Keratinocyte (primary cell): Measurements from ENCODE around the gene TECR. TPM values are rescaled to one million over a fixed set of nuclear protein-coding genes. Genes with fewer than 3 reads are reported as not detected.
"Not testable (repeated sequence)": the region's sequence is repeated elsewhere in the genome, so short reads cannot be mapped to it uniquely, and the experiment has no call there.

Experiments
- DNase-seq: peaks from one replicate; pipeline ENCODE4 v3.0.0-alpha.2; 2011; ENCODE audit warnings: low read depth, missing footprints, low spot score
- FAIRE-seq: peaks from 2 replicates; lab custom pipeline; 2011; peaks lifted over from hg19 to GRCh38; lab: Jason Lieb, UNC
- H2AFZ ChIP-seq: 2 replicates; pipeline ENCODE4 v1.6.0; 2012; ENCODE audit warnings: low read length, control low read depth, inconsistent platforms; ENCODE audit not compliant: control insufficient read depth
- H3K27ac ChIP-seq: 2 replicates; pipeline ENCODE4 v1.5.1; 2011; ENCODE audit warnings: low read length; ENCODE audit not compliant: control insufficient read depth, insufficient read depth
- H3K27me3 ChIP-seq: 3 replicates; pipeline ENCODE4 v1.6.0; 2011; ENCODE audit warnings: low read length; ENCODE audit not compliant: control insufficient read depth, insufficient read depth; ENCODE audit errors: extremely low read depth
- H3K36me3 ChIP-seq, 2 experiments: 2 replicates in 1 of 2; 3 replicates in 1 of 2; pipeline ENCODE4 v1.5.1; 2011; ENCODE audit warnings: low read length in 2 of 2, mild to moderate bottlenecking in 1 of 2; ENCODE audit not compliant: control insufficient read depth in 2 of 2, insufficient read depth in 2 of 2; ENCODE audit errors: extremely low read depth in 1 of 2
- H3K4me1 ChIP-seq: 3 replicates; pipeline ENCODE4 v1.5.1; 2011; ENCODE audit warnings: low read length; ENCODE audit not compliant: control insufficient read depth, insufficient read depth; ENCODE audit errors: extremely low read depth
- H3K4me2 ChIP-seq: 3 replicates; pipeline ENCODE4 v1.6.0; 2011; ENCODE audit warnings: low read depth, low read length; ENCODE audit not compliant: control insufficient read depth, insufficient read depth; ENCODE audit errors: extremely low read depth
- H3K4me3 ChIP-seq, 3 experiments: fragments of 200-600 bp in 1 of 3; sonication (generic) in 1 of 3; 2 replicates in 2 of 3; 3 replicates in 1 of 3; pipeline ENCODE4 v1.5.1; 2011 to 2016; ENCODE audit warnings: low read length in 3 of 3, mild to moderate bottlenecking in 3 of 3, control low read depth in 2 of 3, inconsistent platforms in 1 of 3, low read depth in 1 of 3, mixed read lengths in 1 of 3, mixed run types in 1 of 3, moderate library complexity in 1 of 3; ENCODE audit not compliant: control insufficient read depth in 2 of 3, insufficient read depth in 2 of 3; ENCODE audit errors: extremely low read depth in 1 of 3
- H3K79me2 ChIP-seq: 2 replicates; pipeline ENCODE4 v1.6.0; 2012; ENCODE audit warnings: low read length; ENCODE audit not compliant: control insufficient read depth, insufficient read depth
- H3K9ac ChIP-seq: 3 replicates; pipeline ENCODE4 v1.6.0; 2011; ENCODE audit warnings: low read length; ENCODE audit not compliant: control insufficient read depth, insufficient read depth; ENCODE audit errors: extremely low read depth
- H3K9me1 ChIP-seq: 3 replicates; pipeline ENCODE4 v1.6.0; 2011; ENCODE audit warnings: low read length; ENCODE audit not compliant: control insufficient read depth, insufficient read depth; ENCODE audit errors: extremely low read depth
- H3K9me3 ChIP-seq: 2 replicates; pipeline ENCODE4 v1.5.1; 2012; ENCODE audit warnings: low read depth, low read length; ENCODE audit not compliant: control insufficient read depth
- H4K20me1 ChIP-seq: 3 replicates; pipeline ENCODE4 v1.6.0; 2011; ENCODE audit warnings: low read length; ENCODE audit not compliant: control insufficient read depth, insufficient read depth; ENCODE audit errors: extremely low read depth
- CTCF ChIP-seq, 3 experiments: IDR thresholded peaks in 1 of 3; conservative IDR thresholded peaks in 1 of 3; optimal IDR thresholded peaks in 1 of 3; 2 replicates in 2 of 3; 3 replicates in 1 of 3; pipeline versions ENCODE3 to v1.5.1; 2011; ENCODE audit warnings: low read length in 3 of 3, mild to moderate bottlenecking in 3 of 3, moderate library complexity in 2 of 3, control low read depth in 1 of 3, inconsistent platforms in 1 of 3; ENCODE audit not compliant: insufficient read depth in 2 of 3; ENCODE audit errors: extremely low read depth in 1 of 3
- EZH2 ChIP-seq: IDR thresholded peaks from one replicate; pipeline ENCODE4 v1.6.1; 2012; ENCODE audit warnings: inconsistent platforms, mild to moderate bottlenecking, low read length, moderate library complexity
- dilution Hi-C: fragments of 300-500 bp; cut with MboI; formaldehyde crosslinking; loops from one replicate; pipeline ENCODE4 v1.7.0; 2020; ENCODE audit warnings: low sequenced_read_pairs; ENCODE audit not compliant: extremely low pct_ligation_motif_present
- polyA plus RNA-seq, 5 experiments: library from polyadenylated mRNA; depleted of rRNA in 3 of 5; stranded (reverse) in 3 of 5; stranded (forward) in 1 of 5; unstranded in 1 of 5; fragments of >200 nt; gene quantifications; 1 replicate in 1 of 5; 2 replicates in 3 of 5; 3 replicates in 1 of 5; pipeline versions ENCODE4 v1.2.1 to v1.2.3, GENCODE V29; 2011 to 2012; ENCODE audit warnings: missing spikeins in 2 of 5, low read depth in 1 of 5, low replicate concordance in 1 of 5

TECR gene
- polyA plus RNA-seq, 1 donor (not counting 4 experiments of a cell fraction or from before 2014, with no cell fraction given) = 92.3 TPM

GRCh38 chr19:14606627-14607026, 77.2 kb downstream of the TECR start:
- no peaks in the 10 kb centered on the region for H3K9me3 ChIP-seq
- no peak overlapping the region for H3K4me2 ChIP-seq
- DNase-seq (no peak), FAIRE-seq (no peak)
- H3K9me1 ChIP-seq = no peaks in the 10 kb centered on the region
- no peak overlapping the region for H2AFZ ChIP-seq
- dilution Hi-C loops = no loop called here
- no peak overlapping the region for H3K27ac ChIP-seq
- no peak overlapping the region for H3K9ac ChIP-seq
- no peaks in the 10 kb centered on the region for H3K36me3 ChIP-seq
- H3K4me1 ChIP-seq = no peaks in the 10 kb centered on the region
- no peak overlapping the region for H3K4me3 ChIP-seq
- H4K20me1 ChIP-seq = no peaks in the 10 kb centered on the region
- H3K79me2 ChIP-seq = no peaks in the 10 kb centered on the region
- H3K27me3 ChIP-seq = no peaks in the 10 kb centered on the region
- TF ChIP-seq EZH2 (no peak), CTCF (optimal IDR thresholded peaks at IDR 0.05 in 1 of 3, IDR thresholded peaks at IDR 0.05 in 1 of 3, conservative IDR thresholded peaks at IDR 0.05 in 1 of 3; ENCODE audit: extremely low read depth in 1 of 3, insufficient read depth in 2 of 3, low read length in 3 of 3) (no peak)

GRCh38 chr19:14611051-14611450, 81.7 kb downstream of the TECR start:
- DNase-seq = no peak
- Histone ChIP-seq H3K4me1 (no peaks in the 10 kb centered on the region), H4K20me1 (no peaks in the 10 kb centered on the region), H2AFZ (no peak overlapping the region), H3K9ac (no peak overlapping the region), H3K27me3 (no peaks in the 10 kb centered on the region), H3K9me3 (no peaks in the 10 kb centered on the region), H3K79me2 (no peaks in the 10 kb centered on the region), H3K9me1 (no peaks in the 10 kb centered on the region), H3K4me2 (no peak overlapping the region), H3K27ac (no peak overlapping the region), H3K36me3 (no peaks in the 10 kb centered on the region), H3K4me3 (no peak overlapping the region)
- FAIRE-seq = no peak
- no peak for TF ChIP-seq EZH2
- TF ChIP-seq CTCF (optimal IDR thresholded peaks at IDR 0.05 in 1 of 3, IDR thresholded peaks at IDR 0.05 in 1 of 3, conservative IDR thresholded peaks at IDR 0.05 in 1 of 3; ENCODE audit: extremely low read depth in 1 of 3, insufficient read depth in 2 of 3, low read length in 3 of 3) = no peak
- dilution Hi-C loops = no loop called here

- H3K27ac ChIP-seq, FAIRE-seq, H3K27me3 ChIP-seq, H3K9me1 ChIP-seq, H4K20me1 ChIP-seq, H3K9ac ChIP-seq, H3K9me3 ChIP-seq, H3K4me3 ChIP-seq, H3K4me1 ChIP-seq, DNase-seq, H3K79me2 ChIP-seq, H2AFZ ChIP-seq, dilution Hi-C loops, H3K4me2 ChIP-seq, H3K36me3 ChIP-seq: not testable (repeated sequence)
These were observed 82.8 kb downstream of the TECR start for GRCh38 chr19:14612242-14612641.
